Fibroblast of lung (primary cell): ENCODE measurements around the gene ITPRID2. TPM values are rescaled to one million over a fixed set of nuclear protein-coding genes. Genes with fewer than 3 reads are reported as not detected.

Experiments
- DNase-seq, 2 donors: peaks; one replicate each; pipeline versions ENCODE4 v3.0.0 to v3.0.0-alpha.2; 2010; ENCODE audit warnings: low read depth in 2 of 2
- H2AFZ ChIP-seq: 2 replicates; pipeline ENCODE4 v1.5.1; 2012; ENCODE audit warnings: low read length, control low read depth, inconsistent platforms
- H3K27ac ChIP-seq: 2 replicates; pipeline ENCODE4 v1.5.1; 2011; ENCODE audit warnings: low read length, control low read depth; ENCODE audit not compliant: insufficient read depth
- H3K27me3 ChIP-seq: 2 replicates; pipeline ENCODE4 v1.5.1; 2011; ENCODE audit warnings: mild to moderate bottlenecking, low read length; ENCODE audit not compliant: control insufficient read depth, insufficient read depth
- H3K36me3 ChIP-seq: 2 replicates; pipeline ENCODE4 v1.5.1; 2011; ENCODE audit warnings: low read length; ENCODE audit not compliant: control insufficient read depth, insufficient read depth
- H3K4me1 ChIP-seq: 2 replicates; pipeline ENCODE4 v1.5.1; 2011; ENCODE audit warnings: low read length; ENCODE audit not compliant: control insufficient read depth, insufficient read depth; ENCODE audit errors: extremely low read depth
- H3K4me2 ChIP-seq: 2 replicates; pipeline ENCODE4 v1.5.1; 2011; ENCODE audit warnings: low read length, control low read depth; ENCODE audit not compliant: insufficient read depth; ENCODE audit errors: extremely low read depth
- H3K4me3 ChIP-seq, 4 experiments: fragments of 200-600 bp in 1 of 4; sonication (generic) in 1 of 4; replicated peaks in 1 of 4; 2 replicates each; pipeline ENCODE4 v1.5.1; 2011 to 2016; ENCODE audit warnings: low read length in 4 of 4, low read depth in 3 of 4, mild to moderate bottlenecking in 3 of 4, control low read depth in 2 of 4, inconsistent platforms in 1 of 4, mixed read lengths in 1 of 4; ENCODE audit not compliant: insufficient read depth in 1 of 4; ENCODE audit errors: control extremely low read depth in 1 of 4
- H3K79me2 ChIP-seq: 2 replicates; pipeline ENCODE4 v1.5.1; 2012; ENCODE audit warnings: mild to moderate bottlenecking, low read length, inconsistent platforms; ENCODE audit not compliant: control insufficient read depth, insufficient read depth
- H3K9ac ChIP-seq: 2 replicates; pipeline ENCODE4 v1.5.1; 2011; ENCODE audit warnings: mild to moderate bottlenecking, low read length, control low read depth; ENCODE audit not compliant: insufficient read depth
- H3K9me3 ChIP-seq: 2 replicates; pipeline ENCODE4 v1.5.1; 2012; ENCODE audit warnings: low read depth, low read length; ENCODE audit not compliant: control insufficient read depth, insufficient read depth
- H4K20me1 ChIP-seq: 2 replicates; pipeline ENCODE4 v1.5.1; 2011; ENCODE audit warnings: low read length; ENCODE audit not compliant: control insufficient read depth, insufficient read depth; ENCODE audit errors: extremely low read depth
- CTCF ChIP-seq, 2 donors: IDR thresholded peaks in 1 of 2; conservative IDR thresholded peaks in 1 of 2; 1 replicate in 1 of 2; 2 replicates in 1 of 2; pipeline ENCODE4 v1.5.1; 2011 to 2012; ENCODE audit warnings: low read length in 2 of 2, control low read depth in 1 of 2, inconsistent platforms in 1 of 2, low read depth in 1 of 2, mild to moderate bottlenecking in 1 of 2
- EZH2 ChIP-seq: IDR thresholded peaks from 2 replicates; pipeline ENCODE4 v1.5.1; 2012; ENCODE audit warnings: low read length, control low read depth, mild to moderate bottlenecking; ENCODE audit errors: missing control alignments
- polyA plus RNA-seq, 2 donors: library from polyadenylated mRNA; depleted of rRNA in 1 of 2; stranded (reverse) in 1 of 2; unstranded in 1 of 2; fragments of >200 nt; gene quantifications; 2 replicates each; pipeline ENCODE4 v1.2.1, GENCODE V29; 2011 to 2012; ENCODE audit warnings: missing spikeins in 1 of 2
- total RNA-seq: library from RNA; depleted of rRNA; stranded (reverse); fragments of >200 nt; gene quantifications from 2 replicates; pipeline ENCODE4 v1.2.1, GENCODE V29; 2014

The ITPRID2 gene
- total and polyA plus RNA-seq, 2 donors (not counting 1 experiment from before 2014, with no cell fraction given): 70.5 to 179 TPM

DNA sequence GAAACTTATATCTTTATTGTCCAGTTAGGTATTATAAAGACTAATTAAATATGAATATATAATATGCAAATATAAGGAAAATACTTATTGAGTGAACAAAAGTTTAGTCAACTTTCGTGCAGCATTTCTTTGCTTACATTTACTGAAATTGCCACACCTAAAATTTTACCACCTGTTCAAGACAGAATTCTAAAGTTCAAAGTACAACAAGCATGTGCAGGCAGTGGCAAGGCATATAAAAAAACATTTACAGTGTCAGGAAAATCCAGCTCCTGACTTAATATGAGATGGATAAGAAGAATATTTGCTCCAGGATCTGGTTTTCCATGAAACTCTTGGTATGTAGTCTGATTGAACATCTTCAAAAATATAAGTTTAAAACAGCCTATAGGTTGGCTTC lies 4.8 kb downstream of the ITPRID2 start:
- H3K4me2 ChIP-seq: peak overlapping the region; percentile 84
- H3K27ac ChIP-seq: no peak overlapping the region
- no peak overlapping the region for H2AFZ ChIP-seq
- H3K4me1 ChIP-seq: peaks cover 3% of the 10 kb centered on the region
- peak overlapping the region; percentile 27 to 94 (median 89) for H3K4me3 ChIP-seq
- H3K27me3 ChIP-seq: no peaks in the 10 kb centered on the region
- peaks cover 82% of the 10 kb centered on the region for H3K79me2 ChIP-seq
- peaks cover 4% of the 10 kb centered on the region for H3K36me3 ChIP-seq
- H4K20me1 ChIP-seq: no peaks in the 10 kb centered on the region
- TF ChIP-seq EZH2: no peak
- no peak for TF ChIP-seq CTCF (conservative IDR thresholded peaks at IDR 0.05 in 1 of 2, IDR thresholded peaks at IDR 0.05 in 1 of 2; ENCODE audit: low read depth in 1 of 2, low read length in 2 of 2)
- H3K9ac ChIP-seq: no peak overlapping the region
- no peaks in the 10 kb centered on the region for H3K9me3 ChIP-seq
- DNase-seq: no peak

GRCh38 chr2:181900007-181900651 lies 8.6 kb downstream of the ITPRID2 start:
- Histone ChIP-seq H3K36me3 (peaks cover 4% of the 10 kb centered on the region), H3K4me2 (no peak overlapping the region), H2AFZ (no peak overlapping the region), H4K20me1 (no peaks in the 10 kb centered on the region), H3K9ac (no peak overlapping the region), H3K4me1 (peaks cover 3% of the 10 kb centered on the region), H3K27ac (no peak overlapping the region), H3K79me2 (peaks cover 81% of the 10 kb centered on the region), H3K9me3 (no peaks in the 10 kb centered on the region), H3K27me3 (no peaks in the 10 kb centered on the region), H3K4me3 (no peak overlapping the region)
- no peak for DNase-seq
- no peak for TF ChIP-seq EZH2
- no peak for TF ChIP-seq CTCF (conservative IDR thresholded peaks at IDR 0.05 in 1 of 2, IDR thresholded peaks at IDR 0.05 in 1 of 2; ENCODE audit: low read depth in 1 of 2, low read length in 2 of 2)

DNA sequence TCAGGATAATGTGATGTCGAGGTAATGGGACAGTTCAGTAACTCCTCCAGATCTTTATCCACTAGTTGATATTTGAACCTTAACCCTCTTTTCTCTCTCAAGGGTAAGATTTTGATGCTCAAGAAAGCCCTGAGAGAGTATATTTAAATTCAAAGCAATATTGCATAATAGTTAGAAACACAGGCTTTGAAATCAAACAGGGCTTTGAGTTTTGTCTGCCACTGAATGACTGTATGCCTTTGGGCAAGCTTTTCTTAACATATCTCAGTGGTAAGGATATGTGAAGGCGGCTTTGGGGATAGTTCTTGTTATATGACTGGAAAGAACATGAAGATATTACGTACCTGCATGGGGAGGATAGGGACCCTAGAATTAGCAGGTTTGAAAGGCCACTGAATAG lies 11.1 kb downstream of the ITPRID2 start:
- peaks cover 6% of the 10 kb centered on the region for H3K36me3 ChIP-seq

More for the DNA sequence above, 11.1 kb downstream of the ITPRID2 start:
- Histone ChIP-seq H3K9ac (no peak overlapping the region), H2AFZ (no peak overlapping the region), H3K27ac (no peak overlapping the region), H3K79me2 (peaks cover 84% of the 10 kb centered on the region), H4K20me1 (no peaks in the 10 kb centered on the region), H3K4me3 (no peak overlapping the region), H3K4me2 (no peak overlapping the region), H3K9me3 (no peaks in the 10 kb centered on the region), H3K4me1 (no peaks in the 10 kb centered on the region), H3K27me3 (no peaks in the 10 kb centered on the region)
- no peak for DNase-seq
- no peak for TF ChIP-seq CTCF (conservative IDR thresholded peaks at IDR 0.05 in 1 of 2, IDR thresholded peaks at IDR 0.05 in 1 of 2; ENCODE audit: low read depth in 1 of 2, low read length in 2 of 2)
- TF ChIP-seq EZH2: no peak
